WI38 (cell line): ENCODE data around the gene AFF3.
"Not testable (repeated sequence)": the region's sequence is repeated elsewhere in the genome, so short reads cannot be mapped to it uniquely, and the experiment has no call there.

Experiments used
- H3K4me3 ChIP-seq: 2 replicates; pipeline ENCODE4 v1.5.1; 2011; ENCODE audit warnings: low read depth, mild to moderate bottlenecking, control low read depth, low read length
- TF ChIP-seq, protein P1 (sequence below): IDR thresholded peaks from 2 replicates; pipeline ENCODE4 v1.5.1; 2012; ENCODE audit warnings: low read depth, mild to moderate bottlenecking, control low read depth, low read length

AFF3 gene

DNA sequence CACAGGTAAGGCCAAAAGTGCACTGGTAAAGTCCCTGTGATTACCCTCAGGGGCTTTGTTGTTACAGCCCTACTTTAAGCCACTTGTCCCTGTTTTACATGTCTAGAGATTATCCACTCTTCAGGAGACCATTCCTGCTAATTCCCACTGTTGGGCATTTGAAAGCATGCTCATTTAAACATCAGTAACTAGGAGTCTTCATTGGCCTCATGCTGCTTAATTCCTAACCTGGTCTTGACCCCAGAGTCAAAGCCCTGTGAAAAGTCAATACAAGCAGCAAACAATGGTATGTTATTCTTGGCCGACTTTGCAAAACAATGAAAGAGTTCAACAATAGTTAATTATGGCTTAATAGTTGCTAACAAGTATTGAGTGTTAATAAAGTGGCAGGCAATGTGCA lies 23.2 kb downstream of the AFF3 start:
- TF ChIP-seq, protein P1, sequence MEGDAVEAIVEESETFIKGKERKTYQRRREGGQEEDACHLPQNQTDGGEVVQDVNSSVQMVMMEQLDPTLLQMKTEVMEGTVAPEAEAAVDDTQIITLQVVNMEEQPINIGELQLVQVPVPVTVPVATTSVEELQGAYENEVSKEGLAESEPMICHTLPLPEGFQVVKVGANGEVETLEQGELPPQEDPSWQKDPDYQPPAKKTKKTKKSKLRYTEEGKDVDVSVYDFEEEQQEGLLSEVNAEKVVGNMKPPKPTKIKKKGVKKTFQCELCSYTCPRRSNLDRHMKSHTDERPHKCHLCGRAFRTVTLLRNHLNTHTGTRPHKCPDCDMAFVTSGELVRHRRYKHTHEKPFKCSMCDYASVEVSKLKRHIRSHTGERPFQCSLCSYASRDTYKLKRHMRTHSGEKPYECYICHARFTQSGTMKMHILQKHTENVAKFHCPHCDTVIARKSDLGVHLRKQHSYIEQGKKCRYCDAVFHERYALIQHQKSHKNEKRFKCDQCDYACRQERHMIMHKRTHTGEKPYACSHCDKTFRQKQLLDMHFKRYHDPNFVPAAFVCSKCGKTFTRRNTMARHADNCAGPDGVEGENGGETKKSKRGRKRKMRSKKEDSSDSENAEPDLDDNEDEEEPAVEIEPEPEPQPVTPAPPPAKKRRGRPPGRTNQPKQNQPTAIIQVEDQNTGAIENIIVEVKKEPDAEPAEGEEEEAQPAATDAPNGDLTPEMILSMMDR: no peak
- H3K4me3 ChIP-seq: no peak overlapping the region

DNA sequence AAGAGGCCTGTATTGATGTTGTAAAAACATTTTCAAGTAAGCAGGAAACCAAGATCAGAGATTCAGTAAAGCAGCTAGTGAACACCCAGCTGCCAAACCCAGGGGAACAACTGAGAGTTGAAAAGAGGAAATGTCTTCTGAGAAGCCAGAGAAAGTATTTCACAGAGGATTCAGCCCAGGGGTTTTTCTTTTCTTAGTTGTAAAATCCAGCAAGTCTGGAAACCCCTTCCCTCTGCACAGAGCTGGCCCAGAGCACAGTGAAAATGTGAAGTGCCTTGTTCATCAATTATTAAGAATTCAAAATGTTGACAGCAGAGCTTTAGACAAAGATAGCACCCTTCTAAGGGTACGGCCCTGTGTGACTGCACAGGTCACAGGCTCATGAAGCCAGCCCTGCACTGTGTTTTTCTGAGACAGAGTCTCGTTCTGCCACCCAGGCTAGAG lies 28.4 kb downstream of the AFF3 start:
- TF ChIP-seq, protein P1: no peak
- no peak overlapping the region for H3K4me3 ChIP-seq

DNA sequence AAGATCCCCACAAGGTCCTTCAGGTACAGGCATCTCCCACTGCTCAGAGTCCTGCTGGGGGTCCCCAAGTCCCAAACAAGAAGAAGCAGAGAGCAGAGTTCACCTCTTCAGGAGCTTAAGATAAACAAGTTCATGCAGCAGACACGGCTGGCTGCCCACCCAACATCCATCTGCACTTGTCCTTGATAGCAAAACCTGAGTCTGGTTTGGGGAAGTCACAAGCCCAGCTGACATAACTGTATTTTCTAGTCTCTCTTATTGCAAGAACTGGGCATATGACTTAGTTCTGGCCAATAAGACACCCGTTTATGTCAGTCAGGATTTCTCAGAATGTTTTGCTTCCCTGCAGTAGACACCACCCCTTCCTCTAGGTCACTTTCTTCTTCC lies 31.8 kb downstream of the AFF3 start:
- H3K4me3 ChIP-seq: no peak overlapping the region
- TF ChIP-seq, protein P1: no peak

DNA sequence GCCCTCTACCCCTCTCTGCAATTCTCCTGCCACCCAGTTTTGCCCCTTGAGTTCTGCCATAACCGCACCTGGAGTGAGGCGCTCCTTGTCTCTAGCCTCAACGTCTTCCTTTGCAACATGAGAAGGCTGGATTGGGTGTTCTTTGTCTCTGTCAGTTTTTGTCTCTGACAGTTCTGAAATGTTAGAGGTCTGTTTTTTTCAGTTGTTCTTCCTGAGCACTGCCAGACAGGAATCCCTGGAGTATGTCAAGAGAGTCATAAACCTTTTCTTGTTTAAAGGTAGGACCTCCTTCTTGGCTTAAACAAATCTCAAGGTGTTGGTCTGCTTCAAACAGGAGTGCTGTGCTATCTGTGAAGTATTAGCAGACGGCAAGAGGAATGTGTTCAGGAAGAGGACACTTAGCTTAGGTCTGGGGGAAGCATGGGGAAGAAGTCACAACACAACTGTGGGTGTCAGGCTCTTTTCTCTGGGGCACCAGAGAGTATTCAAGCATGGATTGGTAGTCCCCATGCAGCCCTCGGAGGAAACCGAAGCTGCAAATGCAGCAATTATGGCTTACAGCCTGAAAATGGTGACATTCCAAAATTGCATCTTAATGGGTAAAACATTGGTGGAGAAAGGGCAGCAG lies 32.3 kb downstream of the AFF3 start:
- H3K4me3 ChIP-seq: no peak overlapping the region
- TF ChIP-seq, protein P1: no peak

DNA sequence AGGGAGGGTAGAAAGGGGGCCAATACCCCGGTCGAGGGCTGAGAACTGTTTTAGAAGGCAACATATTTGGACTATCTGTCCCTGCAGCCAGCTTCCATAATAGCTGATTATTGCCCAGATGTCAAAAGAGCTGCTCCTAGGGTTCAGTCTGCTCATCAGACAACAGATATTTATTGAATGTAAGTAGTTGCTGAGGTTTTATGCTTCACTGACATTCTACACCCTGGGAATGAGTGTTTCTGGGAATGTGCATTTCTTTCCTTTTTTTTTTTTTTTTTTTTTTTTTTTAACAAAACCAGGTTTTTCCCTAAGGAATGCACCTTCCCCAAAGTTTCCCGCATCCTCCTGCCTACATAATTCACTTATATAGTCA lies 33.8 kb downstream of the AFF3 start:
- H3K4me3 ChIP-seq: not testable (repeated sequence)

DNA sequence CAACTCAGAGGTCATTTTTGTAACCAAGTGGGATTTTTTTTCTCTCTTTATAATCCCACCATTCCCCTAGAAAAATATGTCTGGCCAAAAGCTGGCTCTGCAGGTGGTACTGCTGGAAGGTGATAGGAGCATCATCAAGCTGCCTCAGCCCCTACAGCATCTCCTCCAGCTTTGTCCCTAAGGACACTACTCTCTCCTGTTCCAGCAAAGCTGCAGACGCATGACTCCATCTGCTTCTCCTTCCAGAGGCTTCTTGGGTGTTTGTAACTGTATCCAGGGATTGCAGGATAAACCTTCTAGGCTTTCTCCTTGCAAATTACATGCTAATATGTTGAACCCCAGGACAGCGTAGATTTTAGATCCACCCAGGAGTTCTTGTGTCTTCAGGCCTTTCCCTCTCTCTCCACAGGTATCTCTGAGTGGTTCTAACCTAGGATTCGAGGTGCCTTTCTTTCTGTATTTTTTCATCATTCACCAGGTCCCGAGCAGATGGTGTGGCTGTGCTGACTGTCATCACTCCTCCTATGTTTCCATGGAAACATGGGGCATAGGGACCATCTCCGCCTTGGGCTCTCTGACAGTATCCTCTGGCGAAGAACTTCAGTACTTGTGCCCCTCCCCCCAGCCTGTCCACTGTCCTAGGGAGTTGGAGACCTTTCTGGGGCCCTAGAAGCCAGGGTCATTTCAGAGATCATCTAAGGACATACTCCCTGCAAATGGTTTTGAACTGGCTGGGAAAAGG lies 34.3 kb downstream of the AFF3 start:
- TF ChIP-seq, protein P1: no peak
- H3K4me3 ChIP-seq: no peak overlapping the region

DNA sequence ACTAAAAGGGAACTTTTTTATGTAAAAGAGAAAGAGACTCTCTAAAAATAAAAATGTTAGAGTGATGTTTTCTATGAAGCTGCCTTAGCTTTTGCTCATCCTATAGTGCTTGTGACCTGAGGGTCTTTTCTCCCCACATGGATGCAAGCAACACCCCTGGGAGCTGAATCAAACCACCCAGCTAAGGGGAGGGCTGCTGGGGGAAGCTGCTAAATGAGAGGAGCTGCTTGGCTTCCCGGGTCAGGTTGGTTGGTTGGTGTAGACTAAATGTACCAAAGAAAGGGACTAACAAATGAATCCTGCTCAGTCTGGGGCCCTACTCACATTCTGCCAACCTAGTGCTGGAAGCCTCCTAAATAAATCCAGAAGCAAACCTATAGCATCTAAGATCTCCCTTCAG lies 35.0 kb downstream of the AFF3 start:
- TF ChIP-seq, protein P1: no peak

More for the DNA sequence above, 35.0 kb downstream of the AFF3 start:
- no peak overlapping the region for H3K4me3 ChIP-seq
